ENCODE data around the gene CCDC196.

CCDC196 gene

DNA sequence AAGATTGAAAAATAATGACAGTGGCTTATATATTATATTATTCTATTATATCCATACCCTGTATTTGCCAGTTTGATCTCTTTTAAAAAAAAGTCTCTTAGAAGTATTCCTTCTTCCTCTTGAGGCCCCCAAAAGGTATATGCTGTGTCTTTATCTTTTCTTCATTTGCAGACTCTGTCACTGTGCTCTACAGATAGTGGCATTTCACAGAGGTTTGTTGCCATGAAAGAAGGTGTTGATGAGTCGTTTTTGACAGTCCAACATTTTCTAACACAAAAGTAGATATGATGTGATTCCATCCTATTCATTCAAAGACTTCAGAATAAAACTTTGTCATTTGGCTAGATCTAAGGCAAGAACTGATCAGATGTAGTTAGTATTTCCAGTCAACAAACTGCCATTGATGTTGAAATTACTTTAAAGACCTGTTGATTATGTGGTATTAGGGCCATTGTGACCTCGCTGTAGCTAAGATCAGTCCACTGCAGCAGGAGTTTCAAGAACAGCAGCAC is at the start of gene CCDC196:
TSS of gene CCDC196 (plus strand) at position 462 of the 512 bp plus-strand sequence. CDS start 132 bp downstream, outside the sequence.
- H3K4me1 Mint-ChIP-seq: no peaks in the 10 kb centered on the region
- H3K27ac Mint-ChIP-seq: peak within 1 kb of the TSS in 1 of 2 donors; percentile 19
- DNase-seq (no peak), ATAC-seq (no peak)
- no peaks in the 10 kb centered on the region for H3K9me3 Mint-ChIP-seq
- H3K4me3 Mint-ChIP-seq: no peak within 1 kb of the TSS
- H3K27me3 Mint-ChIP-seq: no peaks in the 10 kb centered on the region

GRCh38 chr14:66440801-66441200 is 45.4 kb upstream of the CCDC196 start:
- DNase-seq: no peak
- peaks cover 19 to 24% of the 10 kb centered on the region in 2 donors for H3K9me3 Mint-ChIP-seq
- H3K27ac Mint-ChIP-seq: no peak overlapping the region

DNA sequence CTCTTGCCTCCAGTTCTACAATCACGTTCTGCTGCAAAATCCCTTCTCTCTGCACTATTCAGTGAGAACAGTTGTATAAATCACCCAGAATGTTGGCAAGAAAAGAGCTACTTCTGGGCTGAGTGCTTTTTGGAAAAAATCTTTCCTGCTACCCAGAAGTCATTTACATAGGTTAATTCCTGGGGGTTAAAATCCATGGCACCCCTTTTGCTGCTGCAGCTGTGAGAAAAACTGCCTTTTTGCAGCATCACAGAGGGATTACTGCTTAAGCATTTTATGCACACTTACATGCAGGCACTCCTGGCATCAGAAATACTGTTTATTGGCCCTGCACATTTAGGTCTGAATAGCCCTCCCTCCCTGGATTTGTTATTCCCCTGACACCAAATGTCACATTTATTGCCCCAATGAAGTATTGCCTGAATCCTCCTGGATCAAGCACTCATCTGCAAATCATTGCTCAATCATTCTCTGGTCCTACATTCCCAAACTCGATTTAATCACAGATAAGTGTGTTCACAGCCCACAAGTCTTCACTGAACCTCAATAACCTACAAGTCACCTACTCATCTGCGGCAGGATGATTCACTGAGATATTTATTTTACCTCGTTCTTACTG is 43.1 kb upstream of the CCDC196 start:
- peaks cover 17 to 19% of the 10 kb centered on the region in 2 donors for H3K9me3 Mint-ChIP-seq
- DNase-seq (no peak), ATAC-seq (no peak)
- H3K27me3 Mint-ChIP-seq: no peaks in the 10 kb centered on the region
- no peak overlapping the region for H3K4me3 Mint-ChIP-seq
- no peaks in the 10 kb centered on the region for H3K4me1 Mint-ChIP-seq
- H3K27ac Mint-ChIP-seq: no peak overlapping the region

More at GRCh38 chr14:66440801-66441200, 45.4 kb upstream of the CCDC196 start:
- Mint-ChIP-seq H3K4me1 (no peaks in the 10 kb centered on the region), H3K27me3 (no peaks in the 10 kb centered on the region), H3K4me3 (no peak overlapping the region)
- no peak for ATAC-seq

DNA sequence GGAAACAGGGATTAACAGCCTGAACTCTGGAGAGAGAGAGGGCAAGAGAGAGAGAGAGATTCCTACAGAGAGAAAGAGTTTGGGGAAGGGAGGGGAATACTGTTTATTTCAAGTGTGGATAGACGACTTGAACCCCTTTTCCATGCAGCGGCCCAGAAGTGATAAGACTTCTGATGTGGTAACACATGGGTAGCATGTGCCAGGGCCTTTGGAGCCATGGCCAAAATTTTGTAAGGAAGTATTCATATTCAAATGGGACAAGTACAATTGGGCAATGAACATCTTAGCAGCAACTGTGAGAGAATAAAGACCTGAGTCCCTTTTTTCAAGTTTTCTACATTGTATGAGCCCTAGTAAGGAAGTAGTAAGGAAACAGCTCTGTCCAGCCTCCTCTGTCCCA is 42.4 kb upstream of the CCDC196 start:
- peaks cover 17 to 19% of the 10 kb centered on the region in 2 donors for H3K9me3 Mint-ChIP-seq
- DNase-seq: no peak

DNA sequence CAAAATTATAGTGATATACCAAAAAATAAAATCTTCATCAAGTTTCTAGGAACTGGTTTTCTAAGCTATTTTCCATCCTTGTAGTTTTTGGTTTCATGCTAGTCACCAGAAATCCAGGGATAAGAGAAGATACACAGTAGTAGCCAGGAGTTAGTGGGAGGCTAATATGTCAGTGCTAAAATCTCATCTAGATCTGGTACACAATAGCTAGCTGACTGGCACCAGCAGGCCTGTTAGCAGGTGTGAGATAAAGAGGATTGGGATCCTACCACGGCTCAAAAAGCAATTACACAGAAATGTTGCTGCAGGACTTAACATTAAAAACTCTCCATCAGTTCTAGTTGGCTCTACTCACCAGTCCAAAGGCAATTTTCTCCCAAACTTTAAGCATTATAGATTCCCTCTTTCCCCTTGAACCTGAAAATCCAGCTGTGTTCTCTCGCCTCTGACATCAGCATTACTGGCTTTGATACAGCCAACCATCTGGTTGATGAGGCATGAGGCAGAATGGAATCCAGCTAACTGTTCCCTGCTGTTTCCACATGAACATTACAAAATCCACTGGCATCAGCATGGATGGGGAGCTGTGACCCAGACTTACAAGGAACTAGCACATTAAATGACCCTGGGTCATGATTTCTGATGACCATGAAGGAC is 41.8 kb upstream of the CCDC196 start:
- Mint-ChIP-seq H3K4me1 (no peaks in the 10 kb centered on the region), H3K27ac (peak overlapping the region in 1 of 2 donors; percentile 62)
- no peak for ATAC-seq

More for the DNA sequence above, 42.4 kb upstream of the CCDC196 start:
- ATAC-seq: no peak
- Mint-ChIP-seq H3K27ac (no peak overlapping the region), H3K27me3 (no peaks in the 10 kb centered on the region), H3K4me3 (no peak overlapping the region), H3K4me1 (no peaks in the 10 kb centered on the region)

GRCh38 chr14:66445936-66446335 is 40.2 kb upstream of the CCDC196 start:
- DNase-seq (no peak), ATAC-seq (no peak)
- H3K27ac Mint-ChIP-seq: no peak overlapping the region
- no peak overlapping the region for H3K4me3 Mint-ChIP-seq
- H3K4me1 Mint-ChIP-seq: no peaks in the 10 kb centered on the region
- no peaks in the 10 kb centered on the region for H3K27me3 Mint-ChIP-seq
- peaks cover 3 to 5% of the 10 kb centered on the region in 2 donors for H3K9me3 Mint-ChIP-seq

More for the DNA sequence above, 41.8 kb upstream of the CCDC196 start:
- DNase-seq: no peak
- H3K4me3 Mint-ChIP-seq: no peak overlapping the region
- H3K9me3 Mint-ChIP-seq: peaks cover 17 to 19% of the 10 kb centered on the region in 2 donors
- no peaks in the 10 kb centered on the region for H3K27me3 Mint-ChIP-seq

DNA sequence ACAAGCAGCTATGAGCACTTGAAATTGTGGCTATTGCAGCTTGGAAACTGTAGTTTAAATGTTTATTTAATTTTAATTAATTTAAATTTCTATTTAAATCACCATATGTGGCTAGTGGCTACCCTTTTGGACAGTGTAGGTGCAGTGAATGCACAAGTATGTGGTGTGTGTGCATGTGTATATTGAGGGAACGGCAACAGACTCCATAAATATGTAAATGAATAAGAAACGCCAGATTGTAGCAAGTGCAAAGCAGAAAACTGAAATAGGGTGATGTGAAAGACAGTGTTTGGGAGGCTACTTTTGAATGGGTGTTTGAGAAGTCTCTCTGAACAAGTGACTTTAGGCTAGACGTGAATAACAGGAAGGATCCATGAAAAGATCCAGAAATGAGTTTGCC is 32.7 kb upstream of the CCDC196 start:
- DNase-seq (no peak), ATAC-seq (no peak)
- Mint-ChIP-seq H3K27ac (no peak overlapping the region), H3K9me3 (no peaks in the 10 kb centered on the region), H3K4me1 (no peaks in the 10 kb centered on the region), H3K27me3 (no peaks in the 10 kb centered on the region), H3K4me3 (no peak overlapping the region)

DNA sequence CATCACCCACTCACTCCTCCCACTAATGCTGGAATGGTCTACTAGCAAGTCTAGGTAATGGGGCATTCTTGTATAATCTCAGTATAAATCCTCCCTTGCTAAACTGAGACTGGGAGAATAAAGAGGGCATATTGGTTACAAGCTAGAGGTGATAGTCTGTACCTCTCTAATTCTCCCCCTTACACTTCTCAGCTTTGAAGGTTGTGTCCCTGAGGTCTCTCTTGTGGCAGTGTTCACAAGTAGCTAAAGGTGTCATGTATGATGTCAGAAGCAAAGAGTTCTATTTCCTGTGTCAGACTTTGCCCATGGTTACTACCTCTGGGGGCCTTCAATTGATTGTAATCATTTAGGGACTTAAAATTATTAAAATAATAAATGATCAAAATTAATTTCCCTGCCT is 26.6 kb upstream of the CCDC196 start:
- Mint-ChIP-seq H3K27me3 (no peaks in the 10 kb centered on the region), H3K4me1 (no peaks in the 10 kb centered on the region), H3K4me3 (no peak overlapping the region), H3K9me3 (peaks cover 0 to 5% of the 10 kb centered on the region in 2 donors), H3K27ac (no peak overlapping the region)
- DNase-seq (no peak), ATAC-seq (no peak)

GRCh38 chr14:66464261-66464660 is 21.9 kb upstream of the CCDC196 start:
- peaks cover 0 to 5% of the 10 kb centered on the region in 2 donors for H3K9me3 Mint-ChIP-seq
- H3K27ac Mint-ChIP-seq: peak overlapping the region in 1 of 2 donors; percentile 52
- no peaks in the 10 kb centered on the region for H3K27me3 Mint-ChIP-seq
- H3K4me1 Mint-ChIP-seq: no peaks in the 10 kb centered on the region
- no peak for ATAC-seq
- DNase-seq: no peak
- H3K4me3 Mint-ChIP-seq: no peak overlapping the region

DNA sequence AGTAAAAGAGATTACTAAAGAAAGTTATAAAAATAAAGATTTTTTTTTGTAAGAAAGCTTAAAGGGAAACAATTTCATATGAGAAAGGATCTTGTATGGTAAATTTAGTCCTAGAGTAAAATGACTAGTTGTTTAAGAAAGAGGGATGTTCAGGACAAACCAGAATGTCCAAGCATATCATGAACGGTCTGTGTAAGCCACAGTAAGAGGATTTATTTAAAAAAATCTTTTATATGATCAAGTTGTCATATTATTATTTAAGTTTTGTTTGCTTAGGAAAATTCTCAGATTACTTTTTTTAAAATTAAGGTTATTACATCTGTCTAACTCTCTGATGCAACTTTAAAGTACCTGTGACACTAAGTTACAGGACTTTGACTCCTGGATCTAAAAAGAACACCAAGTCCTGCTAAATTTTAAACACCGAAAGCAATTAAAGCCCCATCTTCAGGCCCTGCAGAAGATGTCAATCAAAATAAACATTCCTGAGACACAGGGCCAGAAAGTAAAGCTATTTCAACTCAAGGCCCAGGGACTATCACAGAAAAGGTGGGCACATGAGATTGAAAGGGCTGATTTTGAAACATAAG is 17.3 kb upstream of the CCDC196 start:
- H3K4me3 Mint-ChIP-seq: no peak overlapping the region
- peaks cover 12 to 20% of the 10 kb centered on the region in 2 donors for H3K9me3 Mint-ChIP-seq
- no peaks in the 10 kb centered on the region for H3K27me3 Mint-ChIP-seq
- H3K27ac Mint-ChIP-seq: no peak overlapping the region
- H3K4me1 Mint-ChIP-seq: no peaks in the 10 kb centered on the region
- DNase-seq: no peak
- no peak for ATAC-seq

GRCh38 chr14:66471584-66471983 is 14.6 kb upstream of the CCDC196 start:
- ATAC-seq (no peak), DNase-seq (no peak)
- H3K27me3 Mint-ChIP-seq: no peaks in the 10 kb centered on the region
- no peaks in the 10 kb centered on the region for H3K4me1 Mint-ChIP-seq
- peaks cover 12 to 15% of the 10 kb centered on the region in 2 donors for H3K9me3 Mint-ChIP-seq
- no peak overlapping the region for H3K27ac Mint-ChIP-seq
- no peak overlapping the region for H3K4me3 Mint-ChIP-seq

- ATAC-seq: no peak
- no peaks in the 10 kb centered on the region for H3K27me3 Mint-ChIP-seq
- H3K27ac Mint-ChIP-seq: no peak overlapping the region
- H3K4me3 Mint-ChIP-seq: no peak overlapping the region
- no peaks in the 10 kb centered on the region for H3K4me1 Mint-ChIP-seq
- no peak for DNase-seq
- peaks cover 12 to 15% of the 10 kb centered on the region in 2 donors for H3K9me3 Mint-ChIP-seq
These were observed 13.9 kb upstream of the CCDC196 start for GRCh38 chr14:66472251-66472650.

GRCh38 chr14:66473223-66473622 is 12.9 kb upstream of the CCDC196 start:
- no peak overlapping the region for H3K27ac Mint-ChIP-seq

DNA sequence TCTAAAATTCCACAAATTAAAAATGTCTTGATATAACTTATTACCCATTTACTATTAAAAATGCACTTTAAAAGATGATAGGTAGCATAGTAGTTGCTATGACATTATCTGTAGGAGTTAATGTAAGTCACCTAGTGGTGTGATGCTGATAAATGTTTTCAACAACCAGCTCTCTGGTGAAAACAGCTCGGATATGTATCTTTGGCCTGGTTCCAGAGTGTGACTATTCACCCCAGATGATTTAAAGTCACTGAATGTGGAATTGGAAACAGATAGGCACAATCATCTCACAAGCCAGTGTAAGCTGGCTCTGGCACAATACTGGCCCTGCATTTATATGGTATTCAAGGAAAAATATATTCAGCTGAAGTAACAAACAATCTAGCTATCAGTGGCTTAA is 9.2 kb upstream of the CCDC196 start:
- no peaks in the 10 kb centered on the region for H3K27me3 Mint-ChIP-seq
- ATAC-seq (no peak), DNase-seq (no peak)
- H3K4me1 Mint-ChIP-seq: no peaks in the 10 kb centered on the region
- peaks cover 4 to 5% of the 10 kb centered on the region in 2 donors for H3K9me3 Mint-ChIP-seq
- H3K4me3 Mint-ChIP-seq: no peak overlapping the region
- no peak overlapping the region for H3K27ac Mint-ChIP-seq

More at GRCh38 chr14:66473223-66473622, 12.9 kb upstream of the CCDC196 start:
- Mint-ChIP-seq H3K4me1 (no peaks in the 10 kb centered on the region), H3K9me3 (peaks cover 12 to 15% of the 10 kb centered on the region in 2 donors), H3K27me3 (no peaks in the 10 kb centered on the region), H3K4me3 (no peak overlapping the region)
- ATAC-seq: no peak
- DNase-seq: no peak

GRCh38 chr14:66477567-66477966 is 8.6 kb upstream of the CCDC196 start:
- DNase-seq (no peak), ATAC-seq (no peak)
- no peaks in the 10 kb centered on the region for H3K9me3 Mint-ChIP-seq
- H3K4me3 Mint-ChIP-seq: no peak overlapping the region
- H3K4me1 Mint-ChIP-seq: no peaks in the 10 kb centered on the region
- no peaks in the 10 kb centered on the region for H3K27me3 Mint-ChIP-seq
- H3K27ac Mint-ChIP-seq: no peak overlapping the region

GRCh38 chr14:66482873-66483272 is 3.3 kb upstream of the CCDC196 start:
- Mint-ChIP-seq H3K27ac (no peak overlapping the region), H3K4me3 (no peak overlapping the region), H3K27me3 (no peaks in the 10 kb centered on the region), H3K4me1 (no peaks in the 10 kb centered on the region), H3K9me3 (no peaks in the 10 kb centered on the region)
- ATAC-seq: no peak
- DNase-seq: no peak
